Rectal smooth muscle tissue (tissue), 1 donor: Measurements from ENCODE around the gene ART5.

Experiments
- H3K27ac ChIP-seq: one replicate; pipeline ENCODE4 v1.7.0; 2013; ENCODE audit warnings: low read depth, low read length, inconsistent platforms
- H3K27me3 ChIP-seq: one replicate; pipeline ENCODE4 v1.7.0; 2013; ENCODE audit warnings: low read length; ENCODE audit not compliant: control insufficient read depth, insufficient read depth
- H3K36me3 ChIP-seq: one replicate; pipeline ENCODE4 v1.7.0; 2013; ENCODE audit warnings: low read length; ENCODE audit not compliant: control insufficient read depth, insufficient read depth
- H3K4me1 ChIP-seq: one replicate; pipeline ENCODE4 v1.7.0; 2013; ENCODE audit warnings: low read length; ENCODE audit not compliant: control insufficient read depth, insufficient read depth
- H3K4me3 ChIP-seq: one replicate; pipeline ENCODE4 v1.7.0; 2013; ENCODE audit warnings: low read length
- H3K9ac ChIP-seq: one replicate; pipeline ENCODE4 v1.7.0; 2013; ENCODE audit warnings: low read length

ART5 gene

DNA sequence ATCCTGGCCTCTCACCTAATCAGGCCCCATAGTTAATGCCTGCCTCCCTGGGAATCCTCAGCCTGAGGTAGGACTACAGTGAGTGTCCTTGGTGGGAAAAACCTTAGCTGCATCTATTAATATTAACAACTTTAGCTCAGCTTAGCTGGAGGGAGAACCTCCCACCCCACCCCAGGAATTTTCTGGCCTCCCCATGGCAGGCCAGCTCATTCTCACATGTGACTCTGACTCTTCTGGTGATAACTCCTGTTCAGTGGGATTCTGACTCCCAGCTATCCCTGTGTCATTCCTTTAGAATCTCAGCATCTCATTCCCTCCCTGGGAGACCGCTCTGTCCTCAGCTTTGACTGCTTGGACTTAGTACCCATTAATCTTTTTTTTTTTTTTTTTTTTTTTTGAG is 14.5 kb downstream of the ART5 start:
- no peaks in the 10 kb centered on the region for H3K27me3 ChIP-seq
- H3K4me1 ChIP-seq: no peaks in the 10 kb centered on the region
- no peak overlapping the region for H3K27ac ChIP-seq
- H3K36me3 ChIP-seq: no peaks in the 10 kb centered on the region
- no peak overlapping the region for H3K9ac ChIP-seq
- no peak overlapping the region for H3K4me3 ChIP-seq

DNA sequence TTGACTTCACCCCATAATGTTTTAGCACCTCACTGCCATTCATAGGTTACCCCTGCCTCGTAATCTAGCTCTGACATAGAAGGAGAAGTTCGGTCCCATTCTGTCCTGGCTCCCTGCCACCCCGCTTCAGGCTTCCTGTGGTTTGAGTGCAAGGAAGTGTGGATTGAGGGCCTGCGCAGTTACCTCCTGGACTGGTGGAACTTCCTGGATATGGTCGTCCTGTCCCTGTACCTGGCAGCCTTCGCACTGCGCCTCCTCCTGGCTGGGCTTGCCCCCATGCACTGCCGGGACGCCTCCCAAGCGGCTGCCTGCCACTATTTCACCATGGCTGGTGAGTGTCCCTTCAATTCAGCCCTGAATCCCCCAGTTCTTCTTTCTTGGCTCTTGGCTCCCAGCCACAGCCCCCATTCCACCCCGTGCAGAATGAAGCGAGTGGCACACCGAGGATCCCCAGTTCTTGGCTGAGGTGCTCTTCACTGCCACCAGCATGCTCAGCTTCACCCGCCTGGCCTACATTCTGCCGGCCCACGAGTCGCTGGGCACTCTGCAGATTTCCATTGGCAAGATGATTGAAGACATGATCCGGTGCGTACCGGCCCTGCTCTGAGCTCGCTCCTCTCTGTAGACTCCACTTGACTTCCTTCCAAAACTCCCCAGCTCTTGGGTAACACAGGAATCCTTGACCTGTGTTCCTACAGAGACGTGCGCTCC is 15.4 kb downstream of the ART5 start:
- Histone ChIP-seq H3K4me3 (no peak overlapping the region), H3K4me1 (no peaks in the 10 kb centered on the region), H3K27me3 (no peaks in the 10 kb centered on the region), H3K36me3 (no peaks in the 10 kb centered on the region), H3K9ac (no peak overlapping the region), H3K27ac (no peak overlapping the region)

DNA sequence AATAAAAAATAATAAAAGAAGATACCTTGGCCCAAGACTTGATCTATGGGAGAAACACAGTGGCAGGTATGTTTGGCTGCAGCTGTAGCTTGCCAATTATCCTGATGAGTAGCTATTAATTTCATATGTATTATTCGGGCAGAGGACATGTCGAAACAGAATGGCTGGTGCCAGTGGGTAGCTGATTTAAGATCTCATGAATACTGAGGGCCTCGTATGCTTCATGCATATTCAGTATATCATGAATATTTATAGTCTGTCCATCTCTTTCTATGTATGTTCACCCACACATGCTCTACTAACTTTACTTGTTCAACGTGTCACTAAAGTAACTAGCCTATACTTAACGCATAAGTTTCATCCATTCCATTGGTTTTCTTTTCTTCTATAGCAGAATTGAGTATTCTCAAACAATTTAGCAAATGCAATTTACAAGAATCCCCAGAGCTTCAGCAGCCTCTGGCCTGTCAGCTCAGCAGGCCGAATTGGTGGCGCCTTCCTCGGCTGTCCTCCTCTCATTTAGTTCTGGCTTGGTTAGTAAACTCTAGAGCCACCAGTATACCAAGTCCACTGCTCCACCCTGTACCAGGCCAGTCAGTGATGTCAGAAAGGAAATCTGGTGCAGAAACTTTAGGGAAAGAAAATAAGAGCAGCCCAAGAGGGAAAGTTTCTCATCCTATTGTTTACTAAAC is 17.9 kb downstream of the ART5 start:
- Histone ChIP-seq H3K27ac (no peak overlapping the region), H3K27me3 (no peaks in the 10 kb centered on the region), H3K9ac (no peak overlapping the region), H3K4me3 (no peak overlapping the region), H3K36me3 (no peaks in the 10 kb centered on the region), H3K4me1 (no peaks in the 10 kb centered on the region)

DNA sequence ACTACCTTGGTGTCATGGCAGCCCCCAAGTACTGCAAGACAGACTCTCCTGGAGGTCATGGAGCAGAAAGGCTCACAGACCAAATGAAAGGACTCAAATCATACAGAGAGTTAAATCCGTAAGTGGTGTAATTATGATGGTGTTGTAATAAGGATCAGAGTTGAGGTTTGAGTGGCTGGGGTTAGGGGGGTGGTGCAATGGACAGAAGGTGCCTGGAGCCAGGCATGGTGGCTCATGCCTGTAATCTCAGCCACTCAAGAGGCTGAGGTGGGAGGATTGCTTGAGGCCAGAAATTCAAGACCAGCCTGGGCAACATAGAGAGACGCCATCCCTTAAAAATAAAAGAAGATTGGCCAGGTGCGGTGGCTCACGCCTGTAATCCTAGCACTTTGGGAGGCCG is 18.7 kb downstream of the ART5 start:
- Histone ChIP-seq H3K27ac (no peak overlapping the region), H3K36me3 (no peaks in the 10 kb centered on the region), H3K4me3 (no peak overlapping the region), H3K27me3 (no peaks in the 10 kb centered on the region), H3K4me1 (no peaks in the 10 kb centered on the region), H3K9ac (no peak overlapping the region)

DNA sequence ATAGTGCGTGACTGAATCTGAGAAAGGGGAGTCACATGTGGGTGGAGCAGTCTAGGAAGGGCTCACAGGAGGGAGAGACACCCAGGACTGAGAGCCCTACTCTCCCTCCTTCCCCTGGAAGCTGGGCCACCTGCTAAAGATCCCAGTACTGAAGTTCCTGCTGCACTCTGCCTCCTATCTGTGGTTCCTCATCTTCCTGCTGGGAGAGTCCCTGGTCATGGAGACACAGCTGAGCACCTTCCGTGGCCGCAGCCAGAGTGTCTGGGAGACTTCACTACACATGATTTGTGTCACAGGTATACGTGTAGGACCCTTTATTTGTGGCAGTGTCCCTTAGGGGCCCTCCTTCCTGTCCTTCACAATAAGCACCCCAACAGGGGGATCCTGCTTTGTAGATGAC is 19.3 kb downstream of the ART5 start:
- no peaks in the 10 kb centered on the region for H3K27me3 ChIP-seq

DNA sequence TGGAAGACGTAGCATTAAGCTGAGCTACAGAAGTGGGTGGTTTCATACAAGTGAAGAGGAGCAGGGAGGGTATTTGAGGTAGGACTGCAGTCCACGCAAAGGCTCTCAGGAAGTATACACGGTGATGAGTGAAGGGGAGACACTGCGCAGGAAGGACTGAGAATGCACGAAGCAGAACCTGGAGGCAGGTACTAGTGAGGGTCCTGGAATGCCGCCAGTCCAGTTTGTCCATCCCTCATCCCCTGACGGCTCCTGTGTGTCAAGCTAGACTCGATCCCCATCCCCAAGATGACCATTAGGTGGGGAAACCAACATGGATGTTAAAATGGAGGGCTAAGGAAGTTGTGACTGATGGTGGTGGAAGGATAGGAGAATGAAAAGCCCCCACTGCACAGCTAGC is 23.8 kb downstream of the ART5 start:
- Histone ChIP-seq H3K4me3 (no peak overlapping the region), H3K4me1 (no peaks in the 10 kb centered on the region), H3K9ac (no peak overlapping the region), H3K27ac (no peak overlapping the region), H3K27me3 (no peaks in the 10 kb centered on the region), H3K36me3 (no peaks in the 10 kb centered on the region)

More for the DNA sequence above, 19.3 kb downstream of the ART5 start:
- Histone ChIP-seq H3K36me3 (no peaks in the 10 kb centered on the region), H3K9ac (no peak overlapping the region), H3K4me1 (no peaks in the 10 kb centered on the region), H3K4me3 (no peak overlapping the region), H3K27ac (no peak overlapping the region)

DNA sequence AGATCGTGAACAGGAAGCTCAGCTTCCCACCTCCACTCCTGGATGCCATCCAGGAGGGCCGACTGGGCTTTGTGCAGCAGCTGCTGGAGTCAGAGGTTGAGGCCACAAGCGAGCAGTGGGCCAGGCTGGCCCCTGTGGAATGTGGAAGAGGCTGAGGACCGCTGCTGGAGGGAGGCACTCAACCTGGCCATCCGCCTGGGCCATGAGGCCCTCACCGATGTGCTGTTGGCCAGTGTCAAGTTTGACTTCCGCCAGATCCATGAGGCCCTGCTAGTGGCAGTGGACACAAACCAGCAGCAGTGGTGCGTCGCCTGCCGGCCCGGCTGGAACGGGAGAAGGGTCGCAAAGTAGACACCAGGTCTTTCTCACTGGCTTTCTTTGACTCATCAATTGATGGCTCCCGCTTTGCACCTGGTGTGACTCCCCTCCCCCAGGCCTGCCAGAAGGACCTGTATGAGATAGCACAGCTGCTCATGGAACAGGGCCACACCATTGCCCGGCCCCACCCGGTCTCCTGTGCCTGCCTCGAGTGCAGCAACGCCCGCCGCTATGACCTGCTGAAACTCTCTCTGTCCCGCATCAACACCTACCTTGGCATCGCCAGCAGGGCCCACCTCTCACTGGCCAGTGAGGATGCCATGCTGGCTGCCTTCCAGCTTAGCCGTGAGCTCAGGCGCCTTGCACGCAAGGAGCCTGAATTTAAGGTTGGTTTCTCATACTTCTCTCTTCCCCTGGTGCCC is 24.9 kb downstream of the ART5 start:
- no peaks in the 10 kb centered on the region for H3K36me3 ChIP-seq

DNA sequence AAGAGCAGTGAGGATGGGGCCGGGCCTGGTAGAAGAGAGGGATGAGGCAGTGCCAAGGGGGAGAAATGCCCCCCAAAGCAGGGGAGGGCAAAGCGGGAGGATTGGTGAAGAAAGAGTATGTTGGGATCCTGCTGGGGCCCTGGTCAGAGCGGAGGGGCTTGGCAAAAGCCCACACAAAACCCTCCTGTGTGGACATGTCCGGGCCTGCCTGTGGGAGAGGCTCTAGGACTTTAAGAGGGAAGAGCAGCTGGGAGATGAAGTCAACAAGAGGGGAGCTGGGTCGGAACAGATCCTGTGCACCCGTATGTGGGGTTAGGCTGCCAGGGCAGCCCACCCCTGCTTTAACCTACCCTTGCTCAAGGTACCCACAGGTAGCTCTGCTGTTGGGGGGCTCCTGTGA is 25.8 kb downstream of the ART5 start:
- no peak overlapping the region for H3K4me3 ChIP-seq
- H3K36me3 ChIP-seq: no peaks in the 10 kb centered on the region
- H3K4me1 ChIP-seq: no peaks in the 10 kb centered on the region
- no peak overlapping the region for H3K9ac ChIP-seq
- H3K27ac ChIP-seq: no peak overlapping the region
- no peaks in the 10 kb centered on the region for H3K27me3 ChIP-seq

More for the DNA sequence above, 24.9 kb downstream of the ART5 start:
- no peak overlapping the region for H3K27ac ChIP-seq
- H3K9ac ChIP-seq: no peak overlapping the region
- H3K4me1 ChIP-seq: no peaks in the 10 kb centered on the region
- no peak overlapping the region for H3K4me3 ChIP-seq
- H3K27me3 ChIP-seq: no peaks in the 10 kb centered on the region

DNA sequence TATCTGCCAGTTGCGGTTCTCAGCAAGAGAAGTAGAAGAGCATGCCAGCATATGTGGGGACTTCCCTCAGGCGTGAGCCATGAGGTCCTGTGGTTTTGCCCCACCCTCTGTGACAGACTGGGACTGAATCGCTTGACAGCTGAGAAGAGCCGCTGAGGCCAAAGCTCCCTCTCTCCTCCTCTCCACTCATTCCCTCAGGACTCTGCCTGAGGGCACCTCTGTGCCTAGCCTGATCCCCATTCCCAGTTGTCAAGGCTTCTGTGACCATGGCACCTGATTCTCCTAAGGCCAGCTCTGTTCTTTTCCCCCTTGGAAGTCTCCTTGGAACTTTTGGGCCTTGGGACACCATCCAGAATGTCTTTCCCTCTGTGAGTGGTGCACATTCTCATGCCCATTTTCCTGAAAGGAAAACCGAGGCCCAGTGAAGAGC is 27.0 kb downstream of the ART5 start:
- no peak overlapping the region for H3K4me3 ChIP-seq
- no peaks in the 10 kb centered on the region for H3K36me3 ChIP-seq
- H3K27me3 ChIP-seq: no peaks in the 10 kb centered on the region
- H3K27ac ChIP-seq: no peak overlapping the region
- no peaks in the 10 kb centered on the region for H3K4me1 ChIP-seq
- no peak overlapping the region for H3K9ac ChIP-seq

DNA sequence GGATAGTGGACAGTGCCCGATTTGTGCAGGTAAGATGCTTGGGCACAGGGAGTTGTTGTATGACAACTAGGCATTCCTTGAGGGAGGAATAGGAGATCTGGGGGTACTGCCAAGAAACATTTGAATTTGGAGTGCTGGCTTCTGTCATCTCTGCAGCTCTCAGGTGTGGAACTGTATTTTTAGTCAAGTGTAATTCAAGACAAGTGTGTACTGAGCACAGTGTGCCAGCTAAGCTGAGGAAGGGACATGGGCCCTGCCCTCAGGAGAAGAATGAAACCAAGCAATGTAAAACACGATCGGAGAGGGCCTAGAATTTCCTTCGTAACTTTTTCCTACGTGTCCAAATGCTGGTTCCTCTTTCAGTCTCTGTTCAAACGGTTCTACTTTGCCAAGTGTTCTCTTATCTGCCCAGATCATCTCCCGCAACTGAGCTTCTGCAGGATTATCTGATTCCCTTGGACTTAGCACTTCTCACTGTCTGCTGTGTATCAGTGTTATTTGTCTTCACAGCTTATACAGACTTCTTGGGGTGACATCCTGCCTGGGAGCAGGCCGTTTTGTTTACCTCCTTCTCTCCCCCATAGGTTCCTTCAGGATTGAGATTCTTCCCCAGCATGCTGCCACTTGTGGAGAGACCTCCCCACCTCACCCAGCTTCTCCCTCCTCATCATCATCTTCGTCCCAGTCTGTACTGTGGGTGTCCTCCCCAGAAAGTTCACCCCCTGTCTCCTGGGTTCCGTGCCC is 27.6 kb downstream of the ART5 start:
- no peaks in the 10 kb centered on the region for H3K4me1 ChIP-seq
- H3K36me3 ChIP-seq: no peaks in the 10 kb centered on the region
- H3K27ac ChIP-seq: no peak overlapping the region
- H3K27me3 ChIP-seq: no peaks in the 10 kb centered on the region
- no peak overlapping the region for H3K4me3 ChIP-seq
- H3K9ac ChIP-seq: no peak overlapping the region

DNA sequence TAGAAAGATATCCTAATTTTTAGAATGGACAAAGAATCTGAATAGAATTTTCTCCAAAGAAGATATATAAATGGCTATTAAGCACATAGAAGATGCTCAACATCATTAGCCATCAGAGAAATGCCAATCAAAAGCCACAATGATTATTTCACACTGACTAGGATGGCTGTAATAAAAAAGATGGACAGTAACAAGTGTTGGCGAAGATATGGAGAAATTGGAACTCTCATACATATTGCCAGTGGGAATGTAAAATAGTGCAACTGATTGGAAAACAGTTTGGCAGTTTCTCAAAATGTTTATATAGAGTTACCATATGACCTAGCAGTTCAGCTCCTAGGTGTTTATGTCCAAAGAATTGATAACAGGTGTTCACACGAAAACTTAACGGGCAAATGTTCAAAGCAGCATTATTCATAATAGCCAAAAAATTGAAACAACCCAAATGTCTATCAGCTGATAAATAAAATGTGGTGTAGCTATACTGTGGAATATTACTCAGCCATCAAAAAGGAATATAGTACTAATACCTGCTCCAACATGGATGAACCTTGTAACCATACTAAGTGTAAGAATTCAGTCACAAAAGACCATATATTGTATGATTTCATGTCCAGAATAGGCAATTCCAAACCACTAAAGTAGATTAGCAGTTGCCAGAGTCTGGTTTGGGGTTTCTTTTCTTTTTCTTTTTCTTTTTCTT is 29.7 kb downstream of the ART5 start:
- Histone ChIP-seq H3K9ac (no peak overlapping the region), H3K4me1 (no peaks in the 10 kb centered on the region), H3K4me3 (no peak overlapping the region), H3K27ac (no peak overlapping the region), H3K36me3 (no peaks in the 10 kb centered on the region), H3K27me3 (no peaks in the 10 kb centered on the region)

DNA sequence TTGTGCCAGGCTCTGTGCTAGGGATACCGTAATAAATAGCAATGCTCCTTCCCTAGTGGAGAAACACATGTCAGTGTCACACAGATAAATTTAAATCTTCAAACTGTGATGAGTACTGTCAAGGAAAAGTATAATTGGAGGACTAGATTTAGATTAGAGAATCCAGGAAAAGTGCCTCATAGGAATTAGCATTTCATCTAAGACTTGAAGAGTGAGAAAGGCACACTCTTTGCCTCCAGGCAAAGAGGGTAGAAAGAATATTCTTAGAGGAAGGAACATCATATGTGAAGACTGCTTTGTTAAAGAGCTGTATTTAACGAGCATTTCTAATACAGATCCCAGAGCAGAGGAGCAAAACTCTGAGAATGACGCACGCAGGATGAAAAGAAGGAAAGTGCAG is 30.9 kb downstream of the ART5 start:
- no peak overlapping the region for H3K4me3 ChIP-seq
- H3K27me3 ChIP-seq: no peaks in the 10 kb centered on the region

More for the DNA sequence above, 30.9 kb downstream of the ART5 start:
- Histone ChIP-seq H3K9ac (no peak overlapping the region), H3K27ac (no peak overlapping the region), H3K36me3 (no peaks in the 10 kb centered on the region), H3K4me1 (no peaks in the 10 kb centered on the region)
